ENCODE results near the gene IGDCC3. TPM values are rescaled to one million over a fixed set of nuclear protein-coding genes. Genes with fewer than 3 reads are reported as not detected.
A peak's percentile ranks its signal among the peaks of the same experiment; 100 is the strongest.

The IGDCC3 gene
- total and polyA plus RNA-seq, 10 of the 15 experiments (the other 5 are each of a cell fraction or from before 2014, with no cell fraction given): 0.10 to 0.20 (median 0.15) TPM; not detected in 7

- TF ChIP-seq HDAC6 (IDR thresholded peaks at IDR 0.05; ENCODE audit: unreplicated experiment) (no peak), SP1 (IDR thresholded peaks at IDR 0.05; ENCODE audit: low read depth, low read length) (peak; percentile 58), CBX3 (IDR thresholded peaks at IDR 0.05; ENCODE audit: borderline replicate concordance, low read depth) (no peak), ZNF622 (IDR thresholded peaks at IDR 0.05) (no peak), BCL11A (IDR thresholded peaks at IDR 0.05; ENCODE audit: low read depth, low read length) (peak; percentile 48), TCF7 (IDR thresholded peaks at IDR 0.05; ENCODE audit: borderline replicate concordance) (no peak), ATF7 (IDR thresholded peaks at IDR 0.05; ENCODE audit: low read depth) (0 out of 2 replicates have a peak, but pooled peaks have one; percentile 47), RELA (IDR thresholded peaks at IDR 0.05; ENCODE audit: borderline replicate concordance, partially characterized antibody) (no peak), NR2F1 (conservative IDR thresholded peaks at IDR 0.05) (peak; percentile 23), ZNF592 (IDR thresholded peaks at IDR 0.05) (no peak)
- TF ChIP-seq, protein P1, sequence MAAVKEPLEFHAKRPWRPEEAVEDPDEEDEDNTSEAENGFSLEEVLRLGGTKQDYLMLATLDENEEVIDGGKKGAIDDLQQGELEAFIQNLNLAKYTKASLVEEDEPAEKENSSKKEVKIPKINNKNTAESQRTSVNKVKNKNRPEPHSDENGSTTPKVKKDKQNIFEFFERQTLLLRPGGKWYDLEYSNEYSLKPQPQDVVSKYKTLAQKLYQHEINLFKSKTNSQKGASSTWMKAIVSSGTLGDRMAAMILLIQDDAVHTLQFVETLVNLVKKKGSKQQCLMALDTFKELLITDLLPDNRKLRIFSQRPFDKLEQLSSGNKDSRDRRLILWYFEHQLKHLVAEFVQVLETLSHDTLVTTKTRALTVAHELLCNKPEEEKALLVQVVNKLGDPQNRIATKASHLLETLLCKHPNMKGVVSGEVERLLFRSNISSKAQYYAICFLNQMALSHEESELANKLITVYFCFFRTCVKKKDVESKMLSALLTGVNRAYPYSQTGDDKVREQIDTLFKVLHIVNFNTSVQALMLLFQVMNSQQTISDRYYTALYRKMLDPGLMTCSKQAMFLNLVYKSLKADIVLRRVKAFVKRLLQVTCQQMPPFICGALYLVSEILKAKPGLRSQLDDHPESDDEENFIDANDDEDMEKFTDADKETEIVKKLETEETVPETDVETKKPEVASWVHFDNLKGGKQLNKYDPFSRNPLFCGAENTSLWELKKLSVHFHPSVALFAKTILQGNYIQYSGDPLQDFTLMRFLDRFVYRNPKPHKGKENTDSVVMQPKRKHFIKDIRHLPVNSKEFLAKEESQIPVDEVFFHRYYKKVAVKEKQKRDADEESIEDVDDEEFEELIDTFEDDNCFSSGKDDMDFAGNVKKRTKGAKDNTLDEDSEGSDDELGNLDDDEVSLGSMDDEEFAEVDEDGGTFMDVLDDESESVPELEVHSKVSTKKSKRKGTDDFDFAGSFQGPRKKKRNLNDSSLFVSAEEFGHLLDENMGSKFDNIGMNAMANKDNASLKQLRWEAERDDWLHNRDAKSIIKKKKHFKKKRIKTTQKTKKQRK (IDR thresholded peaks at IDR 0.05; ENCODE audit: low read depth, low read length): no peak
These were observed 43.8 kb upstream of the IGDCC3 start (continued) for GRCh38 chr15:65421360-65422215.
